GM18508 (cell line): ENCODE measurements around the gene PCCB.
"Not testable (repeated sequence)": the region's sequence is repeated elsewhere in the genome, so short reads cannot be mapped to it uniquely, and the experiment has no call there.

Source experiments
- ATAC-seq: cut with Tn5 transposase; IDR thresholded peaks from one replicate; pipeline ENCODE4 v1.9.1; 2021; ENCODE audit warnings: moderate number of reproducible peaks; ENCODE audit not compliant: insufficient read depth, unreplicated experiment

The PCCB gene

GRCh38 chr3:136311261-136311660 is 61.1 kb downstream of the PCCB start:
- ATAC-seq: no peak

- ATAC-seq: no peak
Measured at GRCh38 chr3:136311968-136312367, 61.8 kb downstream of the PCCB start.

- no peak for ATAC-seq
Measured at GRCh38 chr3:136326316-136326715, 76.2 kb downstream of the PCCB start.

GRCh38 chr3:136327671-136328070 is 77.5 kb downstream of the PCCB start:
- no peak for ATAC-seq

GRCh38 chr3:136329593-136329992 is 79.5 kb downstream of the PCCB start:
- no peak for ATAC-seq

- no peak for ATAC-seq
Measured at GRCh38 chr3:136330900-136331299, 80.8 kb downstream of the PCCB start.

- ATAC-seq: no peak
Measured at GRCh38 chr3:136332302-136332701, 82.2 kb downstream of the PCCB start.

- no peak for ATAC-seq
Measured at GRCh38 chr3:136332776-136333175, 82.6 kb downstream of the PCCB start.

- no peak for ATAC-seq
Measured at GRCh38 chr3:136334209-136334608, 84.1 kb downstream of the PCCB start.

- not testable (repeated sequence) for ATAC-seq
Measured at GRCh38 chr3:136334726-136335125, 84.6 kb downstream of the PCCB start.

- no peak for ATAC-seq
Measured at GRCh38 chr3:136336329-136337100, 86.4 kb downstream of the PCCB start.

GRCh38 chr3:136343446-136343845 is 93.3 kb downstream of the PCCB start:
- no peak for ATAC-seq

GRCh38 chr3:136343873-136344555 is 93.9 kb downstream of the PCCB start:
- no peak for ATAC-seq

- ATAC-seq: no peak
Measured at GRCh38 chr3:136346486-136346885, 96.3 kb downstream of the PCCB start.

GRCh38 chr3:136350132-136350531 is 100.0 kb downstream of the PCCB start:
- ATAC-seq: no peak

GRCh38 chr3:136350557-136350956 is 100.4 kb downstream of the PCCB start:
- no peak for ATAC-seq

GRCh38 chr3:136351351-136351750 is 101.2 kb downstream of the PCCB start:
- ATAC-seq: no peak

GRCh38 chr3:136351905-136352304 is 101.8 kb downstream of the PCCB start:
- no peak for ATAC-seq

GRCh38 chr3:136353461-136353860 is 103.3 kb downstream of the PCCB start:
- ATAC-seq: no peak

GRCh38 chr3:136366289-136366688 is 116.1 kb downstream of the PCCB start:
- no peak for ATAC-seq

GRCh38 chr3:136375800-136376199 is 125.7 kb downstream of the PCCB start:
- not testable (repeated sequence) for ATAC-seq

- no peak for ATAC-seq
Measured at GRCh38 chr3:136377508-136377907, 127.4 kb downstream of the PCCB start.
